ENCODE measurements around the gene ZDHHC14.
"Not testable (repeated sequence)": the region's sequence is repeated elsewhere in the genome, so short reads cannot be mapped to it uniquely, and the experiment has no call there.

GRCh38 chr6:157384962-157385361 lies 4.0 kb downstream of the ZDHHC14 start:
- not testable (repeated sequence) for TF ChIP-seq EZH2phosphoT487 (IDR thresholded peaks at IDR 0.05; ENCODE audit: low read length); CTCF (IDR thresholded peaks at IDR 0.05; ENCODE audit: low read length); EZH2 (optimal IDR thresholded peaks at IDR 0.05; ENCODE audit: low read depth, low read length)
